Measurements from ENCODE around the gene GOLGA8S. TPM values are rescaled to one million over a fixed set of nuclear protein-coding genes. Genes with fewer than 3 reads are reported as not detected.
"Not testable (repeated sequence)": the region's sequence is repeated elsewhere in the genome, so short reads cannot be mapped to it uniquely, and the experiment has no call there.

GOLGA8S gene
- polyA plus RNA-seq, 3 donors = 0.17 TPM; not detected in 2

GRCh38 chr15:23372284-23372683, 17.7 kb downstream of the GOLGA8S start:
- H3K27ac ChIP-seq (ENCODE audit: low read depth in 1 of 2, low read length in 2 of 2) = no peak overlapping the region
- no peaks in the 10 kb centered on the region for H3K36me3 ChIP-seq (replicated peaks in 1 of 2; ENCODE audit: control insufficient read depth in 1 of 2, insufficient read depth in 2 of 2, low read length in 2 of 2)
- H3K4me2 ChIP-seq (replicated peaks; ENCODE audit: extremely low read depth, low read length, poor library complexity, severe bottlenecking) = no peak overlapping the region
- Mint-ChIP-seq H3K9me3 (peaks cover 0 to 2% (median 0%) of the 10 kb centered on the region in 7 donors), H3K36me3 (no peaks in the 10 kb centered on the region), H3K27ac (no peak overlapping the region), H3K27me3 (ENCODE audit: low read depth in 3 of 3) (peaks cover 2 to 5% (median 5%) of the 10 kb centered on the region in 3 donors), H3K4me1 (no peaks in the 10 kb centered on the region), H3K4me3 (no peak overlapping the region)
- no peaks in the 10 kb centered on the region for H3K79me2 ChIP-seq (ENCODE audit: insufficient read depth, low read length)
- no peaks in the 10 kb centered on the region for H3K9me3 ChIP-seq (replicated peaks in 1 of 2; ENCODE audit: control insufficient read depth in 1 of 2, insufficient read depth in 1 of 2, low read length in 2 of 2)
- no peak overlapping the region for H2AFZ ChIP-seq (ENCODE audit: insufficient read depth, low read depth, low read length, poor library complexity, severe bottlenecking)
- H3K4me1 ChIP-seq (ENCODE audit: control insufficient read depth in 1 of 2, insufficient read depth in 2 of 2, low read length in 2 of 2) = no peaks in the 10 kb centered on the region
- no peak for DNase-seq
- H3K27me3 ChIP-seq (ENCODE audit: control insufficient read depth in 2 of 2, insufficient read depth in 2 of 2, low read length in 2 of 2) = no peaks in the 10 kb centered on the region
- 89% methylated on average over 1 of the region's 15 CpGs for WGBS (ENCODE audit: insufficient coverage)
- intact Hi-C loops (cut with micrococcal nuclease) = no loop called here
- no peak for TF ChIP-seq CTCF (IDR thresholded peaks at IDR 0.05)
- H3K4me3 ChIP-seq (replicated peaks in 1 of 3; ENCODE audit: low read depth in 2 of 3, low read length in 3 of 3) = no peak overlapping the region
- H4K20me1 ChIP-seq (ENCODE audit: insufficient read depth, low read length) = no peaks in the 10 kb centered on the region
- H3K9ac ChIP-seq (ENCODE audit: insufficient read depth, low read length, poor library complexity, severe bottlenecking) = no peak overlapping the region

GRCh38 chr15:23372891-23373600, 18.5 kb downstream of the GOLGA8S start:
- H3K4me3 Mint-ChIP-seq; H3K27ac Mint-ChIP-seq; H3K4me3 ChIP-seq (replicated peaks in 1 of 3; ENCODE audit: low read depth in 2 of 3, low read length in 3 of 3); H3K36me3 Mint-ChIP-seq; H3K4me2 ChIP-seq (replicated peaks; ENCODE audit: extremely low read depth, low read length, poor library complexity, severe bottlenecking); H3K9ac ChIP-seq (ENCODE audit: insufficient read depth, low read length, poor library complexity, severe bottlenecking); H3K27ac ChIP-seq (ENCODE audit: low read depth in 1 of 2, low read length in 2 of 2); H3K9me3 ChIP-seq (replicated peaks in 1 of 2; ENCODE audit: control insufficient read depth in 1 of 2, insufficient read depth in 1 of 2, low read length in 2 of 2); H3K36me3 ChIP-seq (replicated peaks in 1 of 2; ENCODE audit: control insufficient read depth in 1 of 2, insufficient read depth in 2 of 2, low read length in 2 of 2); H2AFZ ChIP-seq (ENCODE audit: insufficient read depth, low read depth, low read length, poor library complexity, severe bottlenecking); H3K4me1 ChIP-seq (ENCODE audit: control insufficient read depth in 1 of 2, insufficient read depth in 2 of 2, low read length in 2 of 2); H3K4me1 Mint-ChIP-seq; H3K27me3 Mint-ChIP-seq (ENCODE audit: low read depth in 3 of 3); DNase-seq; H4K20me1 ChIP-seq (ENCODE audit: insufficient read depth, low read length); intact Hi-C loops (cut with micrococcal nuclease); H3K9me3 Mint-ChIP-seq; H3K27me3 ChIP-seq (ENCODE audit: control insufficient read depth in 2 of 2, insufficient read depth in 2 of 2, low read length in 2 of 2); H3K79me2 ChIP-seq (ENCODE audit: insufficient read depth, low read length): not testable (repeated sequence)
- WGBS (ENCODE audit: insufficient coverage) = 98% methylated on average over 30 of the region's 40 CpGs

- H3K36me3 ChIP-seq (replicated peaks in 1 of 2; ENCODE audit: control insufficient read depth in 1 of 2, insufficient read depth in 2 of 2, low read length in 2 of 2); H3K4me3 Mint-ChIP-seq; H3K27ac ChIP-seq (ENCODE audit: low read depth in 1 of 2, low read length in 2 of 2); H3K4me3 ChIP-seq (replicated peaks in 1 of 3; ENCODE audit: low read depth in 2 of 3, low read length in 3 of 3); H3K36me3 Mint-ChIP-seq; intact Hi-C loops (cut with micrococcal nuclease); H2AFZ ChIP-seq (ENCODE audit: insufficient read depth, low read depth, low read length, poor library complexity, severe bottlenecking); H3K9me3 Mint-ChIP-seq; H3K27me3 Mint-ChIP-seq (ENCODE audit: low read depth in 3 of 3); H3K79me2 ChIP-seq (ENCODE audit: insufficient read depth, low read length); DNase-seq; H3K9ac ChIP-seq (ENCODE audit: insufficient read depth, low read length, poor library complexity, severe bottlenecking); H3K4me1 Mint-ChIP-seq; H3K9me3 ChIP-seq (replicated peaks in 1 of 2; ENCODE audit: control insufficient read depth in 1 of 2, insufficient read depth in 1 of 2, low read length in 2 of 2); H4K20me1 ChIP-seq (ENCODE audit: insufficient read depth, low read length); H3K4me1 ChIP-seq (ENCODE audit: control insufficient read depth in 1 of 2, insufficient read depth in 2 of 2, low read length in 2 of 2); H3K27me3 ChIP-seq (ENCODE audit: control insufficient read depth in 2 of 2, insufficient read depth in 2 of 2, low read length in 2 of 2); H3K4me2 ChIP-seq (replicated peaks; ENCODE audit: extremely low read depth, low read length, poor library complexity, severe bottlenecking); H3K27ac Mint-ChIP-seq: not testable (repeated sequence)
- no CpG with 5 or more reads among the region's 11 CpGs for WGBS (ENCODE audit: insufficient coverage)
These were observed 19.7 kb downstream of the GOLGA8S start for GRCh38 chr15:23374226-23374625.

- H3K4me2 ChIP-seq (replicated peaks; ENCODE audit: extremely low read depth, low read length, poor library complexity, severe bottlenecking); H3K9me3 Mint-ChIP-seq; H2AFZ ChIP-seq (ENCODE audit: insufficient read depth, low read depth, low read length, poor library complexity, severe bottlenecking); H3K9me3 ChIP-seq (replicated peaks in 1 of 2; ENCODE audit: control insufficient read depth in 1 of 2, insufficient read depth in 1 of 2, low read length in 2 of 2); DNase-seq; H3K36me3 ChIP-seq (replicated peaks in 1 of 2; ENCODE audit: control insufficient read depth in 1 of 2, insufficient read depth in 2 of 2, low read length in 2 of 2); H3K27me3 Mint-ChIP-seq (ENCODE audit: low read depth in 3 of 3); H3K9ac ChIP-seq (ENCODE audit: insufficient read depth, low read length, poor library complexity, severe bottlenecking); H3K4me1 ChIP-seq (ENCODE audit: control insufficient read depth in 1 of 2, insufficient read depth in 2 of 2, low read length in 2 of 2); intact Hi-C loops (cut with micrococcal nuclease); H3K79me2 ChIP-seq (ENCODE audit: insufficient read depth, low read length); H3K4me3 ChIP-seq (replicated peaks in 1 of 3; ENCODE audit: low read depth in 2 of 3, low read length in 3 of 3); H3K27me3 ChIP-seq (ENCODE audit: control insufficient read depth in 2 of 2, insufficient read depth in 2 of 2, low read length in 2 of 2); H3K27ac ChIP-seq (ENCODE audit: low read depth in 1 of 2, low read length in 2 of 2); H3K4me3 Mint-ChIP-seq; H3K27ac Mint-ChIP-seq; H3K36me3 Mint-ChIP-seq; H3K4me1 Mint-ChIP-seq; H4K20me1 ChIP-seq (ENCODE audit: insufficient read depth, low read length): not testable (repeated sequence)
- 93% methylated on average over 13 of the region's 13 CpGs for WGBS (ENCODE audit: insufficient coverage)
These were observed 24.4 kb downstream of the GOLGA8S start for GRCh38 chr15:23378946-23379345.
